HL-60/S4 treated with retinoic acid at 250 ng/mL for 4 days and 3 days (cell line): Measurements from ENCODE around the gene VMAC.

Experiments
- in situ Hi-C: fragments of 300-500 bp; cut with MboI; formaldehyde crosslinking; loops from 2 replicates; pipeline ENCODE4 v1.7.0; 2022; ENCODE audit warnings: low sequenced_read_pairs

Gene VMAC

GRCh38 chr19:5927441-5927821 lies 22.8 kb downstream of the VMAC start:
- in situ Hi-C loops, result no loop called here

GRCh38 chr19:5929179-5929578 lies 24.5 kb downstream of the VMAC start:
- in situ Hi-C loops, result no loop called here

GRCh38 chr19:5929625-5930024 lies 25.0 kb downstream of the VMAC start:
- in situ Hi-C loops, result no loop called here

GRCh38 chr19:5931251-5931650 lies 26.6 kb downstream of the VMAC start:
- in situ Hi-C loops, result no loop called here

GRCh38 chr19:5932146-5932545 lies 27.5 kb downstream of the VMAC start:
- in situ Hi-C loops, result no loop called here

- in situ Hi-C loops, result no loop called here
Observed at GRCh38 chr19:5932609-5933262, 28.1 kb downstream of the VMAC start.

GRCh38 chr19:5933391-5934068 lies 28.9 kb downstream of the VMAC start:
- in situ Hi-C loops, result no loop called here

- in situ Hi-C loops, result no loop called here
Observed at GRCh38 chr19:5934069-5934401, 29.4 kb downstream of the VMAC start.

- in situ Hi-C loops, result no loop called here
Observed at GRCh38 chr19:5934774-5935472, 30.3 kb downstream of the VMAC start.

- in situ Hi-C loops, result no loop called here
Observed at GRCh38 chr19:5935473-5936291, 31.0 kb downstream of the VMAC start.

- in situ Hi-C loops, result no loop called here
Observed at GRCh38 chr19:5936292-5936592, 31.6 kb downstream of the VMAC start.

- in situ Hi-C loops, result no loop called here
Observed at GRCh38 chr19:5937550-5937949, 32.9 kb downstream of the VMAC start.

GRCh38 chr19:5940260-5941208 lies 35.9 kb downstream of the VMAC start:
- in situ Hi-C loops, result no loop called here

- in situ Hi-C loops, result no loop called here
Observed at GRCh38 chr19:5941673-5942072, 37.0 kb downstream of the VMAC start.

GRCh38 chr19:5943045-5943444 lies 38.4 kb downstream of the VMAC start:
- in situ Hi-C loops, result no loop called here

- in situ Hi-C loops, result no loop called here
Observed at GRCh38 chr19:5943623-5944022, 39.0 kb downstream of the VMAC start.

GRCh38 chr19:5947435-5947834 lies 42.8 kb downstream of the VMAC start:
- in situ Hi-C loops, result no loop called here

- in situ Hi-C loops, result no loop called here
Observed at GRCh38 chr19:5948752-5949564, 44.3 kb downstream of the VMAC start.

- in situ Hi-C loops, result no loop called here
Observed at GRCh38 chr19:5949792-5950305, 45.2 kb downstream of the VMAC start.
